Panc1 (cell line): Measurements from ENCODE around the gene TP53RK.

Experiments
- CTCF ChIP-seq: fragments of 450-650 bp; IDR thresholded peaks from 2 replicates; pipeline ENCODE4 v1.5.1; 2017; ENCODE audit warnings: mild to moderate bottlenecking
- SIN3A ChIP-seq: IDR thresholded peaks from 2 replicates; pipeline ENCODE4 v1.6.1; 2012; ENCODE audit warnings: low read depth, mild to moderate bottlenecking, low read length, moderate library complexity, borderline replicate concordance; ENCODE audit not compliant: insufficient read depth

- TF ChIP-seq SIN3A (no peak), CTCF (no peak)
These were observed 30.8 kb upstream of the TP53RK start for GRCh38 chr20:46720019-46720418.
